Measurements from ENCODE around the gene MTURN.

MTURN gene

DNA sequence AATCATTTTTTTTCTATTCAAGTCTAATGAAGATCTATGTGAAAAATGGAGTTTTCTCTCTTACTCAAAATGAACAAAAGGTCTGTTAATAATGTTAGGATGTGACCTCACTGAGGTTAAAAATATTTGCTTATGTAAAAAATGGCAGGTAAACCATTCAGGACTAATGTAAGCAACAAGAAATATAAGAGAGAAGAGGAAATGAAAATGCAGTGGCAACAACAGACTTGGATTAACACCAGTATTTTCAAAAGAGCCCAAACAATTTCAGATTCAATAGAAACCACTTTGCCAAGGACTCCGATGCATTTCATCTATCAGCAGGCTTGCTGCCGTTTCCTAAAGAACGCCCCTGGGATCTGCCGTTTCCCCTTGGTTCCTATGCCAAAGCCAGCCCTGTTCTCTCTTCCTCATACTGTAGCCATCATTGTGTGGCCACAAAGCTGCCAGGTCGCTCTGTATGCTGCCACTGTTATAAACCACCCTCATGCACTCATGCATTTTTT, 66.4 kb downstream of the MTURN start:
- no peak overlapping the region for H3K23ac ChIP-seq (ENCODE audit: low read depth, low read length, poor library complexity)
- no peak overlapping the region for H3K14ac ChIP-seq (ENCODE audit: low read length)
- no peak overlapping the region for H4K91ac ChIP-seq (ENCODE audit: low read depth, low read length, poor library complexity)
- H3K79me1 ChIP-seq (ENCODE audit: low read depth, low read length) = no peaks in the 10 kb centered on the region
- no peak overlapping the region for H4K8ac ChIP-seq (ENCODE audit: low read depth, low read length)
- no peak overlapping the region for H2BK12ac ChIP-seq (ENCODE audit: low read length)
- no peak overlapping the region for H2BK5ac ChIP-seq (ENCODE audit: low read length)
- no peak for DNase-seq (ENCODE audit: low spot score)
- no peaks in the 10 kb centered on the region for H3K36me3 ChIP-seq (replicated peaks in 1 of 2; ENCODE audit: control insufficient read depth in 2 of 2, insufficient read depth in 2 of 2, low read length in 2 of 2)
- no peak overlapping the region for H2AFZ ChIP-seq (ENCODE audit: low read length)
- no peak overlapping the region for H2AK5ac ChIP-seq (ENCODE audit: low read depth, low read length)
- no peak overlapping the region for H2BK120ac ChIP-seq (ENCODE audit: low read depth, low read length)
- H3K4me2 ChIP-seq (ENCODE audit: insufficient read depth, low read length, poor library complexity, severe bottlenecking) = no peak overlapping the region
- H3K27ac ChIP-seq (replicated peaks; ENCODE audit: low read length) = no peak overlapping the region
- H3K9me3 ChIP-seq (replicated peaks in 1 of 2; ENCODE audit: control insufficient read depth in 2 of 2, insufficient read depth in 1 of 2, low read depth in 1 of 2, low read length in 2 of 2) = peaks cover 4 to 13% of the 10 kb centered on the region in 2 donors
- H3K4me3 ChIP-seq (ENCODE audit: low read length in 2 of 2) = no peak overlapping the region
- H3K18ac ChIP-seq (ENCODE audit: low read length) = no peak overlapping the region
- WGBS, 2 donors (ENCODE audit: extremely low coverage in 2 of 2, insufficient read length in 2 of 2, insufficient replicate concordance in 1 of 2) = no CpG with 5 or more reads among the region's 5 CpGs
- H3K9ac ChIP-seq (ENCODE audit: low read depth, low read length, poor library complexity) = no peak overlapping the region
- peaks cover under 1% of the 10 kb centered on the region in 2 donors for H3K4me1 ChIP-seq (ENCODE audit: control insufficient read depth in 2 of 2, insufficient read depth in 1 of 2, low read depth in 1 of 2, low read length in 2 of 2)
- no peak overlapping the region for H3K4ac ChIP-seq (ENCODE audit: low read length)
- peaks cover 0 to 5% (median 0%) of the 10 kb centered on the region in 3 experiments for H3K27me3 ChIP-seq (ENCODE audit: control insufficient read depth in 3 of 3, insufficient read depth in 3 of 3, low read depth in 1 of 3, low read length in 3 of 3)
- H2BK15ac ChIP-seq (ENCODE audit: low read length) = no peak overlapping the region

- Histone ChIP-seq H3K18ac (ENCODE audit: low read length) (no peak overlapping the region), H3K4me1 (ENCODE audit: control insufficient read depth in 2 of 2, insufficient read depth in 1 of 2, low read depth in 1 of 2, low read length in 2 of 2) (peaks cover 4 to 6% of the 10 kb centered on the region in 2 donors), H2BK12ac (ENCODE audit: low read length) (no peak overlapping the region), H3K23ac (ENCODE audit: low read depth, low read length, poor library complexity) (no peak overlapping the region), H3K27me3 (ENCODE audit: control insufficient read depth in 3 of 3, insufficient read depth in 3 of 3, low read depth in 1 of 3, low read length in 3 of 3) (peaks cover 0 to 5% (median 0%) of the 10 kb centered on the region in 3 experiments), H3K14ac (ENCODE audit: low read length) (no peak overlapping the region), H3K4ac (ENCODE audit: low read length) (no peak overlapping the region), H3K79me1 (ENCODE audit: low read depth, low read length) (no peaks in the 10 kb centered on the region), H3K36me3 (replicated peaks in 1 of 2; ENCODE audit: control insufficient read depth in 2 of 2, insufficient read depth in 2 of 2, low read length in 2 of 2) (no peaks in the 10 kb centered on the region), H4K91ac (ENCODE audit: low read depth, low read length, poor library complexity) (no peak overlapping the region), H2BK15ac (ENCODE audit: low read length) (no peak overlapping the region), H3K4me2 (ENCODE audit: insufficient read depth, low read length, poor library complexity, severe bottlenecking) (no peak overlapping the region), H3K4me3 (ENCODE audit: low read length in 2 of 2) (no peak overlapping the region), H3K27ac (replicated peaks; ENCODE audit: low read length) (no peak overlapping the region), H4K8ac (ENCODE audit: low read depth, low read length) (no peak overlapping the region), H2BK120ac (ENCODE audit: low read depth, low read length) (no peak overlapping the region), H3K9ac (ENCODE audit: low read depth, low read length, poor library complexity) (no peak overlapping the region), H2AFZ (ENCODE audit: low read length) (no peak overlapping the region), H3K9me3 (replicated peaks in 1 of 2; ENCODE audit: control insufficient read depth in 2 of 2, insufficient read depth in 1 of 2, low read depth in 1 of 2, low read length in 2 of 2) (peaks cover 4 to 10% of the 10 kb centered on the region in 2 donors), H2AK5ac (ENCODE audit: low read depth, low read length) (no peak overlapping the region), H2BK5ac (ENCODE audit: low read length) (no peak overlapping the region)
- DNase-seq (ENCODE audit: low spot score) = no peak
- no CpG with 5 or more reads among the region's 2 CpGs for WGBS, 2 donors (ENCODE audit: extremely low coverage in 2 of 2, insufficient read length in 2 of 2, insufficient replicate concordance in 1 of 2)
These were observed 67.1 kb downstream of the MTURN start for GRCh38 chr7:30201921-30202320.

DNA sequence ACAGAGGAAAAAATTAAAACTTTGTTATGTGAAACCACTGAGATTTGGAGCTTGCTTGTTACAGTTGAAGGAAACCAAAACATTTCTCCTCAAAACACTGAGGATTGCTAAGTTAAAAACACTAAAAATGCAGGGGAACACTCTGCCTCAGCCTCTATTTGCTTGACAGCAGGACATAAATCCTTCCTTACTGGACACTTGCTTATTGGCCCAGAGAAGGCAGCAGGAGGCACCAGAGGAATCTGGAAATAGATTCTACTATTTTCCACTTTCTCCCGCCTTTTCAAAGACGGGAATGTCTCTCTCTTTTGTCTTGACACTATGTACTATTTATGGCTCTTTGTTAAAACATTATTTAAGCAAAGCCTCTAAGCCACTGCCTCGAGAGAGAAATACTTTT, 67.9 kb downstream of the MTURN start:
- Histone ChIP-seq H3K79me1 (ENCODE audit: low read depth, low read length) (no peaks in the 10 kb centered on the region), H2BK12ac (ENCODE audit: low read length) (no peak overlapping the region), H2AFZ (ENCODE audit: low read length) (no peak overlapping the region), H4K91ac (ENCODE audit: low read depth, low read length, poor library complexity) (no peak overlapping the region), H3K4me1 (ENCODE audit: control insufficient read depth in 2 of 2, insufficient read depth in 1 of 2, low read depth in 1 of 2, low read length in 2 of 2) (peaks cover 6% of the 10 kb centered on the region in 2 donors), H3K4me3 (ENCODE audit: low read length in 2 of 2) (no peak overlapping the region), H3K36me3 (replicated peaks in 1 of 2; ENCODE audit: control insufficient read depth in 2 of 2, insufficient read depth in 2 of 2, low read length in 2 of 2) (no peaks in the 10 kb centered on the region), H3K18ac (ENCODE audit: low read length) (no peak overlapping the region), H3K27me3 (ENCODE audit: control insufficient read depth in 3 of 3, insufficient read depth in 3 of 3, low read depth in 1 of 3, low read length in 3 of 3) (peaks cover 0 to 5% (median 0%) of the 10 kb centered on the region in 3 experiments), H3K4ac (ENCODE audit: low read length) (no peak overlapping the region), H2BK120ac (ENCODE audit: low read depth, low read length) (no peak overlapping the region), H2AK5ac (ENCODE audit: low read depth, low read length) (no peak overlapping the region), H3K23ac (ENCODE audit: low read depth, low read length, poor library complexity) (no peak overlapping the region), H3K9ac (ENCODE audit: low read depth, low read length, poor library complexity) (no peak overlapping the region), H3K4me2 (ENCODE audit: insufficient read depth, low read length, poor library complexity, severe bottlenecking) (no peak overlapping the region), H3K9me3 (replicated peaks in 1 of 2; ENCODE audit: control insufficient read depth in 2 of 2, insufficient read depth in 1 of 2, low read depth in 1 of 2, low read length in 2 of 2) (peaks cover 2 to 4% of the 10 kb centered on the region in 2 donors), H3K27ac (replicated peaks; ENCODE audit: low read length) (no peak overlapping the region), H2BK15ac (ENCODE audit: low read length) (no peak overlapping the region), H2BK5ac (ENCODE audit: low read length) (no peak overlapping the region), H3K14ac (ENCODE audit: low read length) (no peak overlapping the region), H4K8ac (ENCODE audit: low read depth, low read length) (no peak overlapping the region)
- no CpG with 5 or more reads among the region's 3 CpGs for WGBS, 2 donors (ENCODE audit: extremely low coverage in 2 of 2, insufficient read length in 2 of 2, insufficient replicate concordance in 1 of 2)
- no peak for DNase-seq (ENCODE audit: low spot score)

GRCh38 chr7:30206491-30206890, 71.7 kb downstream of the MTURN start:
- H2BK12ac ChIP-seq (ENCODE audit: low read length) = no peak overlapping the region
- H4K91ac ChIP-seq (ENCODE audit: low read depth, low read length, poor library complexity) = no peak overlapping the region
- H3K27me3 ChIP-seq (ENCODE audit: control insufficient read depth in 3 of 3, insufficient read depth in 3 of 3, low read depth in 1 of 3, low read length in 3 of 3) = peaks cover 0 to 9% (median 0%) of the 10 kb centered on the region in 3 experiments
- no peak overlapping the region for H3K4me3 ChIP-seq (ENCODE audit: low read length in 2 of 2)
- H3K23ac ChIP-seq (ENCODE audit: low read depth, low read length, poor library complexity) = no peak overlapping the region
- H2BK120ac ChIP-seq (ENCODE audit: low read depth, low read length) = no peak overlapping the region
- peak; percentile 6 for DNase-seq (ENCODE audit: low spot score)
- no peak overlapping the region for H4K8ac ChIP-seq (ENCODE audit: low read depth, low read length)
- H3K4me1 ChIP-seq (ENCODE audit: control insufficient read depth in 2 of 2, insufficient read depth in 1 of 2, low read depth in 1 of 2, low read length in 2 of 2) = peaks cover 6% of the 10 kb centered on the region in 2 donors
- H3K27ac ChIP-seq (replicated peaks; ENCODE audit: low read length) = no peak overlapping the region
- no CpG with 5 or more reads among the region's 4 CpGs for WGBS, 2 donors (ENCODE audit: extremely low coverage in 2 of 2, insufficient read length in 2 of 2, insufficient replicate concordance in 1 of 2)
- H3K4ac ChIP-seq (ENCODE audit: low read length) = no peak overlapping the region
- H2AK5ac ChIP-seq (ENCODE audit: low read depth, low read length) = no peak overlapping the region
- peaks cover 0 to 4% of the 10 kb centered on the region in 2 donors for H3K9me3 ChIP-seq (replicated peaks in 1 of 2; ENCODE audit: control insufficient read depth in 2 of 2, insufficient read depth in 1 of 2, low read depth in 1 of 2, low read length in 2 of 2)
- H3K79me1 ChIP-seq (ENCODE audit: low read depth, low read length) = no peaks in the 10 kb centered on the region
- no peak overlapping the region for H3K9ac ChIP-seq (ENCODE audit: low read depth, low read length, poor library complexity)
- H3K18ac ChIP-seq (ENCODE audit: low read length) = peak overlapping the region; percentile 23
- no peaks in the 10 kb centered on the region for H3K36me3 ChIP-seq (replicated peaks in 1 of 2; ENCODE audit: control insufficient read depth in 2 of 2, insufficient read depth in 2 of 2, low read length in 2 of 2)
- no peak overlapping the region for H2BK15ac ChIP-seq (ENCODE audit: low read length)
- no peak overlapping the region for H3K14ac ChIP-seq (ENCODE audit: low read length)
- H2AFZ ChIP-seq (ENCODE audit: low read length) = peak overlapping the region; percentile 66
- no peak overlapping the region for H3K4me2 ChIP-seq (ENCODE audit: insufficient read depth, low read length, poor library complexity, severe bottlenecking)
- H2BK5ac ChIP-seq (ENCODE audit: low read length) = no peak overlapping the region

Measured in neuronal stem cell (in vitro differentiated cells).